NCI-H2029 (cell line): ENCODE data around the gene TSHZ1.

ENCODE experiments used
- DNase-seq: peaks from one replicate; lab custom pipeline; 2025; lab: John Stamatoyannopoulos, UW

Gene TSHZ1

DNA sequence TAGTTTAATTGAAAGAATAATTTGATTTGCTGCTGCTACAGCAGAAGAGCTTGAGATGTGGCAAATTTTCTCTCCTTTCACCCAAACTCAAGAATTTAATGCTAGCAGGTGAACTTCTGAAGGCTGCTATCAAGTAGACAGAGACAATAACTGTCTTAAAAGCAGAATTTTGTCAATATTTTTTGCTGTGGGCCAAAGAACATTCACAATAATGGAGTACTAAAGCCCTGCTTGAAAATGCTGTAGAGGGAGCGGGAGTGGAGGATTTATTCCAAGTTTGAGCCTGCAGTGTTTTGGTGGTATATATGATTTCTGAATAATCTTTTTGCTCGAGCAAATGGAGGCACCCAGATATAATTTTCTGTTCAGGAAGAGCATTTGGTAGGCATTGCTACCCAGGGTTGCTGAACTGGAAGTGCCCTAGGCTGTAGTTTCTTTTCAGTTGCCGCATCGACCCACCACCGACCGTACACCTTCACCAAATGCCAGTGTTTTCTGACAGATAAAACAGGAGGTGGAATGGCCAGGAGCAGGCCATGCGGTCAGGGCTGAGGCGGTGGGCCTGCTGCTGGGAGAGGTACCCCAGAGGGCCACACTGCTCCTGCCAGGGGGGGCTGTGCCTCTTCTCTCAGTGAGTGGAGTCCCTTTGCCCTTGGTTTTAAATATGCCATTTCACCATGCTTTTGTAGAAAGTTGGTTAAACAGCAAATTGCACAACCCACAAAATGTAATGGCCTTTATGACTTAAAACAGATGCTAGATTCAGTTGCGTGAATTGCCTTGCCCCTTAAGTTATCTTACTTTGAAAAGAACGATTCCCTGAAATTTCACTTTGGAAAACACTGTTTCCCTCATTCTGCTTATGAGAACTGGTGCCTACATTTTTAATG lies 36.4 kb downstream of the TSHZ1 start:
- DNase-seq = no peak

DNA sequence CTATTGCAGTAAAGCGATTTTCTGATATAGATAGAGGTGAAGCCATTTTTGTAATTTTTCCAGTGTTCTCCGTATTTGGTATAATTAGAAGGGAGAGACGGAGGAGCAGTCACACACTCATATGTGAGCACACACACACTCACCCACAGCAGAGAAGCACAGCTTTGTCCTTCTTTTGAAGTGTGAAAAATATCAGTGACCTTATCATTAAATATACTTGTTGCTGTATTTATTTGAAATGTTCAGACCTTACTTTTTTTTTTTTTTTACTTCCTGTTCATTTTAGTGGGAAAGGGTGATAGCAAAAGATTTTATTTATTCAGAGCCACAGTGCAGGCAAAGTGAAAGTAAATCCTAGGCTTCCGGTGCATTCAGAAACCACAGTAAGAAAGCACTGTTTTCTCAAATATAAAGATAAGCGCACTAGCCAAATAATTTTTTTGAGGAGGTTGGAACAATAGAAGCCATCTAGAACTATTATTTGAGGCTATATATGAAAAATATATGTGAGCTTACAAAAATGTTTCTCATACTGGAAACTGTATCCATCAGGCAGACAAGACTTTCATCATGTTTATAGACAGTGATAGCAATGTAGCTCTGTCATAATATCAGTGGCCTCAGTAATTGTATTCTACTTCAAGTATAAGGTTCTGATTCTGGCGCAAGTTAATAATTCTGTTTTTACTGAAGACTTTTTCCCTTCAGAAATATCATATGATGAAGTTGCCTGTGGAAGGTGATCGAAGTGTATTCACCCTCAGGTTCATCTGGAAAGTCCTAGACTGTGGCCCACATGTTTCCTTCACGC lies 37.2 kb downstream of the TSHZ1 start:
- DNase-seq = no peak

DNA sequence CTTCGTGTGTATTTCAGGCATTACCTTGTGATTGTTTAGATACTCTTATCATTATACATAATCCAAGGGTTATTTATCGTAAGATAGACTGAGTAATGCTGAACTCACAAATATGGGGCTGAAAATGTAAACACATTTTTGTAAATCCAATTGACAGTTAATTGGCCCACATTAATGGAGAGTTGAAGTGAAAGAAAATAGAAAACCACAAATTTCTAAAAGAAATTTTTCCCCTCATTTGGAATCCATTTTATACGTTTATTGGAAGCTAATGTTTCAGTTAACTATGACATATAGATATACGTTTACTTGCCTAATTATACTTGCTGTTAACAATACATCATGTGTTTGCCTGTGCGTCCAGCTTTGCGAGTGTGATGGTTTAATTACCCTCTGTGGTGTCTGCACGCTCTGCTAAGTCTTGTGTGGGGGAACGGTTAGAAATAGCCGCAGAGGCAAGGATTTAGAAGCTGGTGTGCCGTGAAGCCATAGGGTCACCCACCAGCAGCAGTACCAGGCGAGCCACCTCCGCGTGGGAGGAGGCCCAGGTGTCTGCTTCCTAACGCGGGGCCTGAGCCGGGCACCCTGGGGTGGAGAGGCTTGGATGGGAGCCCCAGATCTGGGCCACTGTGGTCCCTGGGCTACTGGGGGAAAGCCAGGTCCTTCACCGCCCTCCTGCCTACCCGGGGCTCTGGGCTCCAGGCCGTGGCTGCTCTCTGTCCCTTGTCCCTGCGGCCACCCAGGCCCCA lies 38.0 kb downstream of the TSHZ1 start:
- DNase-seq = no peak

DNA sequence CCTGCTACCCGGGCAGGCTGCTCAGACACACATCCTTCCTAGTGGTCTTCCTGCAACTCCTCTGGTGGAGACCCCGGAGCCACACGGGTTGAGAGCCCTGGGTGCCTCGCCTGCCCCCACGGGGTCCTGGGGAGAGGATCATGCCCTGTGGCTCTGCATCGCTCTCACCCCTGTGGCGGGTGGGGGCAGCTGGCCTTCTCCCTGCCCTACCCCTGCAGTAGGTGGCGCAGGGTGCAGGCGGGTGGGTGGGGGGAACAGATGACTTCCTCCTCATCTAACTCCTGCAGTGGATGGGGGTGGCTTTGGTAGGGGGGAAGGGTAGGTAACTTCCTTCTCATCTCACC lies 38.5 kb downstream of the TSHZ1 start:
- no peak for DNase-seq

DNA sequence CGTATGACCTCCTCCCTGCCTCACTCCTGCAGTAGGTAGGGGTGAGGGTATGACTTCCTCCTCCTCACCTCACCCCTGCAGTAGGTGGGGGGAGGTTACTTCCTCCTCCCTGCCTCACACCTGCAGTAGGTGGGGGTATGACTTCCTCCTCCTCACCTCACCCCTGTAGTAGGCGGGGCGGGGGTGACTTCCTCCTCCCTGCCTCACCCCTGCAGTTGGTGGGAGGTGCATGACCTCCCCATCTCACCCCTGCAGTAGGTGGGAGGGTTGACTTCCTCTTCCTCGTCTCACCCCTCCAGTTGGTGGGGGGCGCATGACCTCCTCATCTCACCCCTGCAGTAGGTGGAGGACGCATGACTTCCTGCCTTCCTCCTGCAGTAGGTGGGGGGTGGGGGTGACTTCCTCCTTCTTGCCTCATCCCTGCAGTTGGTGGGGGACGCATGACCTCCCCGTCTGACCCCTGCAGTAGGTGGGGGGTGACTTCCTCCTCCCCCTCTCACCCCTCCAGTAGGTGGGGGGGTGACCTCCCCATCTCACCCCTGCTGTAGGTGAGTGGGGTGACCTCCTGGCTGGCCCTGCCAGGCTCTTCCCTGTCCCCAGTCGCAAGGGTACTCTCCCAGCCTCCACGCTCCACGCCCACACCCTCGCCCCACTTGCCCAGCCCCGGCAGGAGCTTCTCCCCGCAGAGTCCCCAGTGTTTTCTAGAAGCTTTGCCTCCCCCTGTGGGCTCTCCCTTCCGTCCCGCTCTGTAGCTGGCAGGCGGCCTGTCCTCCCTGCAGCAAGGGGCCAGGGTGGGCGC lies 39.3 kb downstream of the TSHZ1 start:
- no peak for DNase-seq

DNA sequence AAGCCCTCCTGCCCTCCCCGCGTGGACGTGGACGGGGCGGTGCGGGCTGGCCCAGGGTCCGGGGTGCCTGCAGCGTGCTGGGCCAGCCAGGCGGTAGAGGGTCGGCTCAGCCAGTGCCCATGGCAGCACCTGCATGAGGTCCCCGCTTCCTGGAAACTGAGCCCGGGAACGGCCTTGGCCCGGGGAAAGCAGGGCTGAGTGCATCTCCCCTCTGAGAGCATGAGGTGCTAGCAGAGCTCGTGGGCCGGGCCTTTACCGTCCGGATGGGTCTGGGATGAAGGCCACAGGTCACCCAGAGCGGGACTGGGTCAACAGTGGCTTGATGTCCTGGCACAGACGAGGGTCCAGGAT lies 39.8 kb downstream of the TSHZ1 start:
- DNase-seq = no peak

DNA sequence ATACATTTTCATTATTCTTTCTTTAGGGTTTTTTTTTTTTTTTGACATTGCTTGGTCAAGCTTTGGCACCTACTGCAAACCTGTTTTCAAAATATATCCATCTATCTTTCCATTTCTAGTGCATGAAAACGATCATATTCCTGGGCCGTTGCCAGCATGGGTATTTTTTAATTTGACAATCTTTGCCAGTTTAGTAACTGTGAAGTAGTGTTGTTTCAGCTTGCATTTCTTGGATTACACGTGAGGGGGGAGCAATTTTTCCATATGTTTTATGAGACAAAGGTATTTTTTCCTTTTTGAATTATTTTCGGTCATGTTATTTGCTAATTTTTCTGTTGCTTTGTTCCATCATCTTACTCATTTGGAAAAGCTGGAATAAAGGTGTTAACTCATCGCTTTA lies 40.9 kb downstream of the TSHZ1 start:
- no peak for DNase-seq

DNA sequence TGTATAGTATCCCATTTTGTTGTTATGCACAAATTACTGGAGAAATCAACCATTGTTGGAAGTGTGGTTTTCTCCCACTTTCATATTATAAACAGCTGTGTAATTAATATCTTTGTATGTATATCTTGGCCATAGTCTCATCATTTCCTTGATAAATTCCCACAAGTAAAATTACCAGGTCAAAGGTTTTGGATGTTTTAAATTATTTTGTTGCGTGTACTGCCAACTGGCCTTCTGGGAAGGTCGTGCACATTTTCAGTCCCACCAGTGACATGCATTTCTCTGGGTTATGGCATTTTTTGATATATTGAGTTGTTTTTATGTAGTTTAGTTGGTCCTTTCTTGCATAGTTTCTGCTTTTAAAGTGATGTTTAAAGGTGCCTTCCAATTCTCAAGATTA lies 41.5 kb downstream of the TSHZ1 start:
- no peak for DNase-seq

DNA sequence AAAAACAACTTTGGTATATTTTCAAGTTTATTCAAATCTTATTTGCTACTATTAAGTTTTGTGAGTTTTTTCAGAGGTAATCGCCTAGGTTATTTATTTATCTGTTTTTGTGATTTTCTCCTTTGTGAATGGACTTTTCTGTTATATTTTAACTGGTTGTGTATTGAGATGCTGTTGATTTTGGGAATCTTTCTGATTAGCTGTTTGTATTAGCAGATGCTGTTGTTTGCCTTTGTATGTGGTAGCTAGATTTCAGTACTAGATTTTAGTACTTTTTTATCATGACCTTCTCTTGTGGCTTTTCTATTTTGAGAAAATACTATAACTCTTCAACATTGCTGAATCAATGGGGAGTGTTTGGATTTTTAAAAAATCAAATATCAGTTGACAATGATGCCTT lies 42.4 kb downstream of the TSHZ1 start:
- no peak for DNase-seq

DNA sequence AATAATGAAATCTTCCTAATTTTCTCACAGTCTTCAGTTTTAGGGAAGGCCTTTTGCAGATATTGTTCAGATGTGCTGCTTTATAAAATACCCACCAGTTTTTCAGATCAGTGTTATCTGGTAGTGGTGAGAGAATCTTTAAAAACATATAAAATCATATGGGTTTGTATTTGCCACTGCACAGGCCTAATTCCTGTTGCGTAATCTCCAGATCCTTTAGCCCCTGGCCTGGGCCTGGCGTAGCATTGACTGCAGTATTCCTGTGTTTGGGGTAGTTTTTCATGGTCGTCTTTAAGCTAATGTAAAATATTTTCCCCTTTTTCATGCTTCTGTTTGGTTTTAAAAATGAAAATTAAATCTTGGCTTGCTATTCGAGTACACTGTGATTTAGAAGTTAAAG lies 43.2 kb downstream of the TSHZ1 start:
- DNase-seq = no peak

DNA sequence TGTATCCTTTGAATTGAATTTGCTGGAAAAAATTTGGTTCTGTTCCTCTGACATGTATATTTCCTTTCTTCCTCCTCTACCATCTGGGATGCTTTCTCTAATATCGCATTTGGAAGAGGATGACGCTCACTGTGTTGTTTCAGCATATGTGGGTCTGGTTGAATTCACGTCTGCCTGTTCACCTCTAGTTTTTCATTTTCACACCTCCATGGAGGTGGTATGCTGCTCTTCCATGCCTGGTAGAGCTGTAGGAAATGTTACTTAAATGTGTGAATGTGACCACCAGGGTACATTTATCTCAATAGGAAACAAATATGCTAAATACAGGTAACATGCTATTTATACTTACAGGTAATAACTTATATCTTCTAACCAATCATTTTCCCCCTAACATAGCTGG lies 44.5 kb downstream of the TSHZ1 start:
- no peak for DNase-seq

DNA sequence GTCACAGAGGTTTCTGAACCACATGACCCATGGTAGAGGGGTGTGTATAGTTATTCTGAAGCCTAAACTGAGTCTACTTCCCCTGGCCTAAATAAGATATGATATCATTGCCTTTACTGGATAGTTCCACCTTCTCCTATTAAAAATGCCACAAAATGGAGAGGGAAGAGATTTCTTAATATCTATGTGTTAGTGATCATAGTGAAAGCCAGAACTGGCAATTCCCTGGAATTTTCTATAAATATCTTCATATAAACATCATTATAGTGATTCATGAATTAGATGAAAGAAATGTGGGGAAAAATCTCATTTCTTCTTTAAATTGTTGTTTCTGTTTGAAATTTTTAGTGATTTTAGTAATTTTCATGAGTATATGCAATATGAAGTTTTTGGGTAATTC lies 45.8 kb downstream of the TSHZ1 start:
- DNase-seq = no peak

DNA sequence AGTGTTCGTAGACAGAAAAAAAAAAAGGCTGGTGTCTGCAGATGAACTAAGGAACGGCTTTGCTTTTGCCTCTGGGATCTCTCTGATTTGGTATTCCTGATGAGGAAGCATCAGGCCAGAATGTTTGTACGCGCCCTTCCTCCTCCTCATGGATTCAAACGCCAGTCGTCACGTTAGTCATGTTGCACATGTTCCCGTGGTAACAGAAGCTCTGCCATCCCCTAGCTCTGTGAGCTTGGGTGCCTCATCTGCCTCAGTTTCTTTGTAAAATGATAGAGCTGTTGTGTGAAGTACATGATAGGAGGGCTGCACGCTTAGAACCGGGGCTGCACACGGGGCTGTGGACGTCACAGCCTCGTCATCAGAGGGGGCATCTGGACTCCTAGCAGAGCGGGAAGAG lies 47.0 kb downstream of the TSHZ1 start:
- DNase-seq = no peak

DNA sequence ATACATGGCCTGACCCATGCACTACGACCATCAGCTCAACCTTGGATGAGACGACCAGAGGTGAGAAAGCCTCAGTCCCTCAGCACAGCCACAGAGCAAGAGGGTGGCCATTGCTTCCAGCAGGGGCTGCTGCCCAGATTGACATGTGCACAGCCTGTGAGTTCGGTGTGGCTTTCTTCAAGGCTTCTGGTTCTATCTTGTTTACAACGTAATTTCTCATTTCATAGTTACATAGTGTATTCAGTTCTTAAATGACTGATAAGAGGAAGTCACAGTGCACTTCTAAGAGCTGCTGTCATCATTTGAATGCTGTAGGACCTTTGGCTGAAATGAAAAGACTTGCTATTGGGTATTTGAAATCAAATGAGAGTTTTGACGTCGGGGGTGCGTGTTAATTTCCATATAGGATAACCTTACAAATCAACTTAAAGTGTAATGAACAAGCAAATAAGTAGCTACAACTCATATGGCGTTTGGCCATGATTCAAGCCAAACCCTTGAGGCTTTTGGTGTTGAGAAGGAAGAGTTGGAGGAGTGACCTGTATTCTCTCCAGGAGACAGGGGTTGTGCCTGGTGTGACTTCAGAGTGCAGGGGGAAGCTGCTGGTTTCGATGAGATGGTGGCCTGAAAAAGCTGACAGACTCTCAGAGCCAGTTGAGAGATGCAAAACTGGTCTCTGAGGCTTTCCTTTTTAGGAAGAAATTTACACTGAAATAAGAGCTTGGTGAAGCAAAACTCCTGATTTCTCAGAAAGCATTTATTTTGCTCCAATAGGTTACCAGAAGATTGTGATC lies 51.0 kb downstream of the TSHZ1 start:
- no peak for DNase-seq

DNA sequence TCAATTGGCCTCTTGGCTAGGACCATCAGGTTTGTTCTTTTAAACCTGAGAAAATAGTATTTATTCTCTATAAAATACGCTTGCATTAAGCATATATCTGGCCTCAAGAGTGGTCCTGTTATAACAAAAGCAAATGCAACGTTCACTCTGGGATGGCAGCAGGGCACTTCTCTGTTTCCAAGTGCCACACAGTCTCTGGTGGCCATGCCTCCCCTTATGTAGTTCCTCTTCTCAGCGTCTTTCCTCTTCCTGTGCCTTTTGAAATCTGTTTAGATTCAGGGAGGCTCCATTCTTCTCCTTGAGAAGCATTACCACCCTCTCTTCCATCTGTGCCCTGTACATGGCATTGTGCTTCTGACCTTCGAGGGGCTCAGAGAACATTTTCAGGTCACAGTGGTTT lies 51.9 kb downstream of the TSHZ1 start:
- DNase-seq = no peak

DNA sequence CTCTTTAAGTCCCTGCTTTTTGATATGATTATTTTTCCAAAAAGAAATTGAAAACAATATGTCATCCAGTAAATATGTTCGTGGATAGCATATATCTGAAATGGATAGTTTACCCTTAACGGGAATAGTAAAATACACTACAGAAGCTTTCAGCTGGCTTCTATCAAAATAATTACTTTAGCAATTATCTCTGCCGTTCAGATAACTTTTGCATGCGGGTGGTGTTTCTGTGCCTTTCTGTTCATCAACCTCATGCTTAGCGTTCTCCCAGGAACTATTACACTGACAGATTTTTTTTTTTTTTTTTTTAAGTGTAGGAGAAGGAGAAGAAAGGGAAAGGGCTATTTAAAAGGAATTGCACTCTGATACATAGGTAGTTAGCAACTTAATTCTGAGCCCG lies 53.6 kb downstream of the TSHZ1 start:
- no peak for DNase-seq

DNA sequence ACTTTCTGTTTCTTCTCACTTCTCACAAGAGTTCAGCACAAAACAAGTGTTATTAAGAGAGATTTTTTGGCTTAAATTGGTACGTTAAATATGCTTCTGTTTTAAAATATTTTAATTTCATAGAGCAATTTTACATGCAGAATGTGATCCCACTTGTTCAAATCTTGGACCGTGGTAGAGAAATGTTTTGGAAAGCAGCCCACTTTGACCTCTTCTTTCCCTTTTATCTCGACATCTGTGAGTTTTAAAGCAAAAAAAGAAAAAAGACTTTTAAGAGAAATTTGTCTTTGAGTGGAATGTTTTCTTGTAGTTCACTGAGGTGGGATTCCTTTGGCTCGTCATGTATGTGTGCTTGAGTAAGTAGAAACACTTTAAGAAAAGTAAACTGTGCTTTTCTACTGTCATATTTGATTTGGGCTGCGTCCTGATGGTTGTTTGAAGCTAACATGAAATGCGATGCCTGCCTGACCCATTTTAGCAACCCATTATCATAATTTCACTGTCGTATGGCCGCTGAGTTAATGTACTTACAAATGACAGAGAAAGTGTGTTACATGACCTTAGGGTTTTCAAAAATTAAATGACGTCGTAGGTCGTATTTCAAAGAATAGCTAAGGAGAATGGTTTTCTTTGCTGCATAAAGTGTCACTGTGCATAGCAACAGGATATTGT lies 54.5 kb downstream of the TSHZ1 start:
- DNase-seq = no peak

DNA sequence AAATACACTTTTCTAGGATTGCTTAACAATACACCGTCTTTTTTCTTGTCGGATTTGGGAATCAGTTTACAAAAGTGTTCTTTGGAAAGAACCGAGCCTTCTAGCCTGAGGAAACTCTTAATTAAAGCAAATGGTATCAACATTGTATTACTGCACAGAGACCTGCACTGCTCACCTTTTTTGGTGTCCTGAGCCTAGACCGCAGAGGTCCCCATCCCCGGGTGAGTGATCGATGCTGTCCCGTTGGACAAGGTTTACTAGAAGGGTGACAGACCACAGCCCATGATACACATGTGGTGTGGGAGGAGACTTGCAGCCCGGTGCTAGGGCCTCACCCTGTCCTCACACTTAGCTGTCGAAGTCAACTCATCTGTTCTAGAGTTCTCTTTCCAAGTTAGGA lies 55.3 kb downstream of the TSHZ1 start:
- DNase-seq = no peak

DNA sequence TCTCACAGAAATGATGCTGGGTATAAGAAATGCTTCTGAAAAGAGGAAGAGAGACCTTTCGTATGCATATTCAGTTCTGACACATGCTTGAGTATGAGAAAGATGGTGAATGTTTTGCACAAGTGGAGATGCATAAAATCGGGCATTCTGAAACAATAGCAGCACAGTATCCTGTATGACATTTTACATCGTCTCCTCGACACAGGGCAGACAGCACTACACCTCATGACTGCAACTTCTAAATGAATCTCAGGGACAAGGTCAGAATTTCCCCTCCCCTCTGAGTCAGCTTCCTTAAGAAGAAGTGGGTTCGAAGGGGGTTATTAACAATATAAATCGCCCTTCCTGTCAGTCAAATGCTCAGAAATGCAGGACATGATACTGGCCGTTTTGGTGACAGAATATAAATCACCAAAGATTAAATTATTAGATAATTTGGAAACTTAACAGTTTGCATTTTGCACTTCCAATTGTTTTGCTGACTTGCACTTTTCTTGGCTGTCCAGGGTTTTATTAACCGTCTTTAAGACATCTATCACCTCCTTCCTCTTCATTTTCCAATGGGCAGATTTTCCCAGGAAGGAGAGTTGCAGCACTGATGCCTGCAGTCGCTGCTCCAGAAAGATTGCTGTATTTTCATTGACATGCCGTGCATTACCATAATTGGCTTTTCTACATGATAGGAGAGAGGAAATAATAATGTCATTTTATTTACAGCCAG lies 57.2 kb downstream of the TSHZ1 start:
- DNase-seq = no peak

DNA sequence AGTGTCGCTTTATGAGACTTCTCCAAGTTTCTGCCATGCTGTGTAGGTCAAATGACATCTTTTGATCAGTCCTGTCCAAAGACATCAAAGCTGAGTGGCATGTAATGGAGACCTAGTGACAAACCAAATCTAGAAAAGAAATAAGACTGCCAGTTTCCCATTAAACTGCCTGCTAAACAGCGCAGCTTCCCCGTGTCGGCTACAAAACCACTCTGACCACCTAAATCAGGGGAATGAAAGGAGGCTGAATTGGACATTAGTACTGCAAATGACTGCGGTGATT lies 57.7 kb downstream of the TSHZ1 start:
- no peak for DNase-seq
